ENCODE data around the gene ATG2B.

DNA sequence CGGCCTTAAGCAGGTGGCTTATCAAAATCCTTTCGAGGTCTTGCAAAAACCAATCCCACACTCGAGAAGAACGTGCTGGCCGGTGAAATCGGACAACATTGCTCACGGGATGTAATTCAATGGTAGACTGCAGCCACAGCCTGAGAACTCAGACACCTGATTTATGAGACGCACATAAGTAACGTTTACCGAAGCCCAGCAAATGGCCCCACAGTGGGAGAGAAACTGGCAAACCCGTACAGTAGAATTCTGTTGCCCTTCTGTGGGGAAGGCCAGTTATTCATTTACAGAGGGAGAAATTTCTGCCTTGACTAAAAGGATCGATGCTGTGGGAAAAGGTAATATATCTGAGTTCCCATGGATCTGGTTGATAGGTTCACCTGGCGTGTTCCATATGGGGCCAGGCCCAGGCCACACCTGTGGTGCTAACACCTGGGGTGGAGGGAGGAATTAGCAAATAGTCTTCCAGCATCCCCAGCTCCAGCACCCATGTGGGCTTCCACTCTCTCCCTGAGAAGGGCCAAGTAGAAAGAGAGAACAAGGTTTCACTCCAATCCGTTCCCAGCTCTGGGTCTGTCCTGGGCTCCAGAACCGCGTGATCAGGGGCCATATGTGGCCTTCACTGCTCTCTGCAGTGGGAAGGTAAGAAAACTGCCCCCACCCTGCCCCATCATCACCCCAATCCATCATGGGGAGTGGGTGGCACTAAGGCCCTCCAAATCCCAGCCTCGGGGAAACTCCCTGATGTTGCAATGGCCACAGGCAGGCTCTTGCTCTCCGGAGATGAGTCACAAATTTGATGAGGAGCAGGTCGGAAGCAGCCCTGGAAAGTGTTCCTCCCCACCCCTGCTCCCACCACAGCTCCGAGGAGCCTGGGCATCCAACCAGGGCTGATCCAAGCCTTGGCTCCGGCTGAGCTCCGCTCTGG is 94.4 kb downstream of the ATG2B start:
- TF ChIP-seq, protein P1, sequence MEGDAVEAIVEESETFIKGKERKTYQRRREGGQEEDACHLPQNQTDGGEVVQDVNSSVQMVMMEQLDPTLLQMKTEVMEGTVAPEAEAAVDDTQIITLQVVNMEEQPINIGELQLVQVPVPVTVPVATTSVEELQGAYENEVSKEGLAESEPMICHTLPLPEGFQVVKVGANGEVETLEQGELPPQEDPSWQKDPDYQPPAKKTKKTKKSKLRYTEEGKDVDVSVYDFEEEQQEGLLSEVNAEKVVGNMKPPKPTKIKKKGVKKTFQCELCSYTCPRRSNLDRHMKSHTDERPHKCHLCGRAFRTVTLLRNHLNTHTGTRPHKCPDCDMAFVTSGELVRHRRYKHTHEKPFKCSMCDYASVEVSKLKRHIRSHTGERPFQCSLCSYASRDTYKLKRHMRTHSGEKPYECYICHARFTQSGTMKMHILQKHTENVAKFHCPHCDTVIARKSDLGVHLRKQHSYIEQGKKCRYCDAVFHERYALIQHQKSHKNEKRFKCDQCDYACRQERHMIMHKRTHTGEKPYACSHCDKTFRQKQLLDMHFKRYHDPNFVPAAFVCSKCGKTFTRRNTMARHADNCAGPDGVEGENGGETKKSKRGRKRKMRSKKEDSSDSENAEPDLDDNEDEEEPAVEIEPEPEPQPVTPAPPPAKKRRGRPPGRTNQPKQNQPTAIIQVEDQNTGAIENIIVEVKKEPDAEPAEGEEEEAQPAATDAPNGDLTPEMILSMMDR (conservative IDR thresholded peaks at IDR 0.05; ENCODE audit: low read length): no peak
- no peak for TF ChIP-seq EZH2phosphoT487 (IDR thresholded peaks at IDR 0.05; ENCODE audit: borderline replicate concordance, low read depth, low read length)

All from OCI-LY7 (cell line).